Activated CD4-positive, alpha-beta memory T cell treated with anti-CD3 and anti-CD28 coated beads for 36 hours (primary cell): ENCODE data around the gene SRCIN1. TPM values are rescaled to one million over a fixed set of nuclear protein-coding genes. Genes with fewer than 3 reads are reported as not detected.
A peak's percentile ranks its signal among the peaks of the same experiment; 100 is the strongest.
"Not testable (repeated sequence)": the region's sequence is repeated elsewhere in the genome, so short reads cannot be mapped to it uniquely, and the experiment has no call there.

Source experiments
- CTCF ChIA-PET: fragments of 350-600 bp; sonication (Branson Sonifier 250); formaldehyde crosslinking; loops from one replicate; lab custom pipeline; 2021; ENCODE audit warnings: antibody characterized with exemption, inconsistent platforms; lab: Charles Lee
- POLR2A ChIA-PET: fragments of 350-600 bp; sonication (Branson Sonifier 250); formaldehyde crosslinking; loops from one replicate; lab custom pipeline; 2021; ENCODE audit warnings: antibody characterized with exemption; lab: Charles Lee
- DNase-seq: peaks from one replicate; pipeline ENCODE4 v3.0.0-alpha.2; 2020
- H3K27ac Mint-ChIP-seq: one replicate; pipeline ENCODE4 v1.8.0; 2021; ENCODE audit warnings: mixed read lengths
- H3K27me3 Mint-ChIP-seq: one replicate; pipeline ENCODE4 v1.8.0; 2021; ENCODE audit warnings: mixed read lengths
- H3K36me3 Mint-ChIP-seq: one replicate; pipeline ENCODE4 v1.8.0; 2021; ENCODE audit warnings: mixed read lengths
- H3K4me1 Mint-ChIP-seq: one replicate; pipeline ENCODE4 v1.8.0; 2021; ENCODE audit warnings: low read depth, mixed read lengths
- H3K4me3 Mint-ChIP-seq: one replicate; pipeline ENCODE4 v1.8.0; 2021; ENCODE audit warnings: mild to moderate bottlenecking, mixed read lengths
- H3K9me3 Mint-ChIP-seq: one replicate; pipeline ENCODE4 v1.8.0; 2021; ENCODE audit warnings: mixed read lengths
- intact Hi-C: fragments of 100-400 bp; cut with micrococcal nuclease; formaldehyde crosslinking; loops from one replicate; pipeline ENCODE4 v1.15.1; 2023
- total RNA-seq, 2 experiments: library from RNA; stranded (reverse); gene quantifications; one replicate each; pipeline ENCODE4 v1.2.3, GENCODE V29; 2021

Gene SRCIN1
- total RNA-seq, result 1 to 10 TPM in 1 of 2 experiments, under 1 TPM in 1; 0.92 to 1.6 TPM

GRCh38 chr17:38605841-38606645, at the start of gene SRCIN1:
Gene SRCIN1 (minus strand): TSS chr17:38605952. CDS start chr17:38605705, 247 bp downstream.
- ChIA-PET POLR2A (interaction anchor here (0.7 kb wide), 1 partner anchor 57 kb away, joined by 3 read pairs; no protein-coding TSS in a partner anchor), CTCF (interaction anchor here (0.7 to 5.1 kb wide), 5 partner anchors 23 to 129 kb away, joined by 3 to 52 read pairs (median 4); no protein-coding TSS in a partner anchor)
- Mint-ChIP-seq H3K4me1 (peaks cover 9% of the 10 kb centered on the region), H3K27me3 (peaks cover 69% of the 10 kb centered on the region), H3K36me3 (no peaks in the 10 kb centered on the region), H3K4me3 (peak within 1 kb of the TSS; percentile 65), H3K9me3 (no peaks in the 10 kb centered on the region), H3K27ac (no peak within 1 kb of the TSS)
- intact Hi-C loops, result loop anchor here (2.0 to 5.0 kb wide), 2 partner anchors 47 to 66 kb away; partner anchors contain the start of gene EPOP
- peak; percentile 70 for DNase-seq

GRCh38 chr17:38654411-38655398, 49.0 kb upstream of the SRCIN1 start:
- POLR2A ChIA-PET, result no interaction called here
- no peak for DNase-seq
- CTCF ChIA-PET, result interaction anchor here (1.8 to 7.6 kb wide), 3 partner anchors 8 to 97 kb away, joined by 5 to 49 read pairs (median 9); no protein-coding TSS in a partner anchor
- Mint-ChIP-seq H3K4me1 (peaks cover 11% of the 10 kb centered on the region), H3K9me3 (no peaks in the 10 kb centered on the region), H3K4me3 (peak overlapping the region; percentile 4), H3K36me3 (no peaks in the 10 kb centered on the region), H3K27ac (no peak overlapping the region), H3K27me3 (peaks cover 13% of the 10 kb centered on the region)
- intact Hi-C loops, result no loop called here

GRCh38 chr17:38653679-38654078, 47.9 kb upstream of the SRCIN1 start:
- H3K27me3 Mint-ChIP-seq, result peaks cover 13% of the 10 kb centered on the region
- intact Hi-C loops, result no loop called here
- H3K36me3 Mint-ChIP-seq, result no peaks in the 10 kb centered on the region
- no peaks in the 10 kb centered on the region for H3K9me3 Mint-ChIP-seq
- ChIA-PET POLR2A (no interaction called here), CTCF (interaction anchor here (1.8 to 7.6 kb wide), 3 partner anchors 9 to 96 kb away, joined by 5 to 49 read pairs (median 9); no protein-coding TSS in a partner anchor)
- no peak overlapping the region for H3K27ac Mint-ChIP-seq
- peaks cover 11% of the 10 kb centered on the region for H3K4me1 Mint-ChIP-seq
- no peak overlapping the region for H3K4me3 Mint-ChIP-seq
- DNase-seq, result no peak

GRCh38 chr17:38653230-38653629, 47.5 kb upstream of the SRCIN1 start:
- Mint-ChIP-seq H3K36me3 (no peaks in the 10 kb centered on the region), H3K27ac (no peak overlapping the region), H3K4me3 (no peak overlapping the region), H3K9me3 (no peaks in the 10 kb centered on the region), H3K4me1 (peaks cover 11% of the 10 kb centered on the region), H3K27me3 (peaks cover 13% of the 10 kb centered on the region)
- no peak for DNase-seq
- ChIA-PET CTCF (interaction anchor here (1.8 to 7.6 kb wide), 3 partner anchors 10 to 95 kb away, joined by 5 to 49 read pairs (median 9); no protein-coding TSS in a partner anchor), POLR2A (no interaction called here)
- intact Hi-C loops, result no loop called here

GRCh38 chr17:38650653-38651173, 45.0 kb upstream of the SRCIN1 start:
- H3K36me3 Mint-ChIP-seq, POLR2A ChIA-PET, intact Hi-C loops, DNase-seq, H3K27ac Mint-ChIP-seq, H3K9me3 Mint-ChIP-seq, H3K27me3 Mint-ChIP-seq, H3K4me3 Mint-ChIP-seq: not testable (repeated sequence)
- peaks cover 11% of the 10 kb centered on the region for H3K4me1 Mint-ChIP-seq
- CTCF ChIA-PET, result interaction anchor here (1.8 to 7.6 kb wide), 2 partner anchors 12 to 16 kb away, joined by 6 to 49 read pairs; no protein-coding TSS in a partner anchor

GRCh38 chr17:38637951-38638350, 32.2 kb upstream of the SRCIN1 start:
- Mint-ChIP-seq H3K4me1 (no peaks in the 10 kb centered on the region), H3K4me3 (no peak overlapping the region), H3K9me3 (no peaks in the 10 kb centered on the region), H3K27ac (no peak overlapping the region), H3K36me3 (no peaks in the 10 kb centered on the region), H3K27me3 (peaks cover 16% of the 10 kb centered on the region)
- ChIA-PET CTCF (interaction anchor here (0.9 to 1.3 kb wide), 2 partner anchors 9 to 80 kb away, joined by 3 read pairs; no protein-coding TSS in a partner anchor), POLR2A (no interaction called here)
- intact Hi-C loops, result no loop called here
- no peak for DNase-seq

- no peak for DNase-seq
- Mint-ChIP-seq H3K4me3 (no peak overlapping the region), H3K27me3 (peaks cover 17% of the 10 kb centered on the region), H3K27ac (no peak overlapping the region), H3K36me3 (no peaks in the 10 kb centered on the region), H3K4me1 (no peaks in the 10 kb centered on the region), H3K9me3 (no peaks in the 10 kb centered on the region)
- ChIA-PET POLR2A (no interaction called here), CTCF (no interaction called here)
- intact Hi-C loops, result no loop called here
These were observed 30.3 kb upstream of the SRCIN1 start for GRCh38 chr17:38636054-38636453.

GRCh38 chr17:38632334-38632733, 26.6 kb upstream of the SRCIN1 start:
- no peaks in the 10 kb centered on the region for H3K4me1 Mint-ChIP-seq
- no peak for DNase-seq
- intact Hi-C loops, result no loop called here
- H3K9me3 Mint-ChIP-seq, result no peaks in the 10 kb centered on the region
- POLR2A ChIA-PET, result no interaction called here
- H3K36me3 Mint-ChIP-seq, result no peaks in the 10 kb centered on the region
- peaks cover 14% of the 10 kb centered on the region for H3K27me3 Mint-ChIP-seq
- CTCF ChIA-PET, result interaction anchor here (1.3 kb wide), 1 partner anchor 31 kb away, joined by 3 read pairs; no protein-coding TSS in a partner anchor
- no peak overlapping the region for H3K27ac Mint-ChIP-seq
- no peak overlapping the region for H3K4me3 Mint-ChIP-seq

- H3K4me1 Mint-ChIP-seq, result peaks cover 5% of the 10 kb centered on the region
- no peak for DNase-seq
- no peak overlapping the region for H3K27ac Mint-ChIP-seq
- H3K27me3 Mint-ChIP-seq, result peaks cover 15% of the 10 kb centered on the region
- no peak overlapping the region for H3K4me3 Mint-ChIP-seq
- intact Hi-C loops, result no loop called here
- ChIA-PET POLR2A (no interaction called here), CTCF (interaction anchor here (1.0 to 1.5 kb wide), 3 partner anchors 9 to 39 kb away, joined by 3 to 4 read pairs (median 3); no protein-coding TSS in a partner anchor)
- H3K9me3 Mint-ChIP-seq, result no peaks in the 10 kb centered on the region
- no peaks in the 10 kb centered on the region for H3K36me3 Mint-ChIP-seq
These were observed 22.7 kb upstream of the SRCIN1 start for GRCh38 chr17:38628441-38628840.

GRCh38 chr17:38627957-38628356, 22.2 kb upstream of the SRCIN1 start:
- no peak overlapping the region for H3K4me3 Mint-ChIP-seq
- intact Hi-C loops, result no loop called here
- H3K4me1 Mint-ChIP-seq, result peaks cover 5% of the 10 kb centered on the region
- POLR2A ChIA-PET, result no interaction called here
- no peak for DNase-seq
- no peaks in the 10 kb centered on the region for H3K36me3 Mint-ChIP-seq
- no peaks in the 10 kb centered on the region for H3K9me3 Mint-ChIP-seq
- H3K27me3 Mint-ChIP-seq, result peaks cover 15% of the 10 kb centered on the region
- H3K27ac Mint-ChIP-seq, result no peak overlapping the region
- CTCF ChIA-PET, result interaction anchor here (1.0 to 1.2 kb wide), 2 partner anchors 10 to 35 kb away, joined by 3 read pairs; no protein-coding TSS in a partner anchor

GRCh38 chr17:38626606-38627226, 21.0 kb upstream of the SRCIN1 start:
- intact Hi-C loops, DNase-seq, CTCF ChIA-PET, H3K4me3 Mint-ChIP-seq, H3K4me1 Mint-ChIP-seq, H3K36me3 Mint-ChIP-seq, POLR2A ChIA-PET, H3K9me3 Mint-ChIP-seq, H3K27ac Mint-ChIP-seq: not testable (repeated sequence)
- H3K27me3 Mint-ChIP-seq, result peaks cover 15% of the 10 kb centered on the region
